ENCODE measurements around the gene AR.

AR gene

GRCh38 chrX:67524950-67525691 lies 18.7 kb upstream of the AR start:
- no peak for DNase-seq (ENCODE audit: low read depth, low spot score)
- H3K36me3 ChIP-seq (ENCODE audit: insufficient read depth, low read length), result no peaks in the 10 kb centered on the region
- no peak overlapping the region for H3K4me3 ChIP-seq
- no peak overlapping the region for H3K9ac ChIP-seq (ENCODE audit: insufficient read length)
- no peaks in the 10 kb centered on the region for H3K9me3 ChIP-seq (ENCODE audit: low read depth, low read length)
- no peak overlapping the region for H3K27ac ChIP-seq
- TF ChIP-seq EZH2 (IDR thresholded peaks at IDR 0.05), result no peak
- no peak for TF ChIP-seq FOXP2 (optimal IDR thresholded peaks at IDR 0.05; ENCODE audit: control extremely low read depth, extremely low read length, insufficient read depth)
- no peak for TF ChIP-seq POLR2AphosphoS5 (IDR thresholded peaks at IDR 0.05; ENCODE audit: borderline replicate concordance, low read depth, low read length)

GRCh38 chrX:67536564-67536963 lies 7.3 kb upstream of the AR start:
- no peaks in the 10 kb centered on the region for H3K9me3 ChIP-seq (ENCODE audit: low read depth, low read length)
- DNase-seq (ENCODE audit: low read depth, low spot score), result no peak
- no peaks in the 10 kb centered on the region for H3K36me3 ChIP-seq (ENCODE audit: insufficient read depth, low read length)
- no peak overlapping the region for H3K4me3 ChIP-seq
- TF ChIP-seq FOXP2 (optimal IDR thresholded peaks at IDR 0.05; ENCODE audit: control extremely low read depth, extremely low read length, insufficient read depth) (no peak), POLR2AphosphoS5 (IDR thresholded peaks at IDR 0.05; ENCODE audit: borderline replicate concordance, low read depth, low read length) (no peak), EZH2 (IDR thresholded peaks at IDR 0.05) (no peak)
- no peak overlapping the region for H3K9ac ChIP-seq (ENCODE audit: insufficient read length)
- H3K27ac ChIP-seq, result no peak overlapping the region

DNA sequence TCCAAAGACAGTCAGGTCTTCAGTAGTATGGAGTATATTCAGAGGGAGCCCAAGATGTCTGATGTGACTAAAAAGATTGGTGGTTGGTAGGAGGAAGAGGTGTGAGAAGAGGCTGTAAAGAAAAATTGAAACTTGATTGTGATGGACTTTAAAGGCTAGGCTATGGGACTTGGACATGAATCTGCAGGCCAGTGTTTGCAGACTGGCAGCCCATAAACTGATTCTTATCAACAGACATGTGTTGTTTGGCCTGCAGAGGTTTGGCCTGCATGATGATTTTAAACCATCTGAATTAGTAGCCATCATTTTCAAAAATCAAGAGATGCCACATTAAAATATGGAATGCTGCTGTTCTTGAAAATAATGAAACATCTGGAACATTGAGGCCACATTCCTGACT lies 5.4 kb upstream of the AR start:
- TF ChIP-seq EZH2 (IDR thresholded peaks at IDR 0.05) (no peak), POLR2AphosphoS5 (IDR thresholded peaks at IDR 0.05; ENCODE audit: borderline replicate concordance, low read depth, low read length) (no peak)
- Histone ChIP-seq H3K9me3 (ENCODE audit: low read depth, low read length) (no peaks in the 10 kb centered on the region), H3K4me3 (no peak overlapping the region), H3K36me3 (ENCODE audit: insufficient read depth, low read length) (no peaks in the 10 kb centered on the region), H3K9ac (ENCODE audit: insufficient read length) (no peak overlapping the region), H3K27ac (no peak overlapping the region)
- no peak for DNase-seq (ENCODE audit: low read depth, low spot score)

DNA sequence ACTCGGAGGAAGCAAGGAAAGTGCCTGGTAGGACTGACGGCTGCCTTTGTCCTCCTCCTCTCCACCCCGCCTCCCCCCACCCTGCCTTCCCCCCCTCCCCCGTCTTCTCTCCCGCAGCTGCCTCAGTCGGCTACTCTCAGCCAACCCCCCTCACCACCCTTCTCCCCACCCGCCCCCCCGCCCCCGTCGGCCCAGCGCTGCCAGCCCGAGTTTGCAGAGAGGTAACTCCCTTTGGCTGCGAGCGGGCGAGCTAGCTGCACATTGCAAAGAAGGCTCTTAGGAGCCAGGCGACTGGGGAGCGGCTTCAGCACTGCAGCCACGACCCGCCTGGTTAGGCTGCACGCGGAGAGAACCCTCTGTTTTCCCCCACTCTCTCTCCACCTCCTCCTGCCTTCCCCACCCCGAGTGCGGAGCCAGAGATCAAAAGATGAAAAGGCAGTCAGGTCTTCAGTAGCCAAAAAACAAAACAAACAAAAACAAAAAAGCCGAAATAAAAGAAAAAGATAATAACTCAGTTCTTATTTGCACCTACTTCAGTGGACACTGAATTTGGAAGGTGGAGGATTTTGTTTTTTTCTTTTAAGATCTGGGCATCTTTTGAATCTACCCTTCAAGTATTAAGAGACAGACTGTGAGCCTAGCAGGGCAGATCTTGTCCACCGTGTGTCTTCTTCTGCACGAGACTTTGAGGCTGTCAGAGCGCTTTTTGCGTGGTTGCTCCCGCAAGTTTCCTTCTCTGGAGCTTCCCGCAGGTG lies 637 bp downstream of the AR start:
- Histone ChIP-seq H3K4me3 (peak overlapping the region; percentile 81), H3K9ac (ENCODE audit: insufficient read length) (no peak overlapping the region), H3K27ac (no peak overlapping the region), H3K36me3 (ENCODE audit: insufficient read depth, low read length) (no peaks in the 10 kb centered on the region), H3K9me3 (ENCODE audit: low read depth, low read length) (no peaks in the 10 kb centered on the region)
- TF ChIP-seq POLR2AphosphoS5 (IDR thresholded peaks at IDR 0.05; ENCODE audit: borderline replicate concordance, low read depth, low read length) (no peak), FOXP2 (optimal IDR thresholded peaks at IDR 0.05; ENCODE audit: control extremely low read depth, extremely low read length, insufficient read depth) (no peak), EZH2 (IDR thresholded peaks at IDR 0.05) (no peak)
- no peak for DNase-seq (ENCODE audit: low read depth, low spot score)

- Histone ChIP-seq H3K4me3 (peak overlapping the region; percentile 81), H3K27ac (no peak overlapping the region), H3K9me3 (ENCODE audit: low read depth, low read length) (no peaks in the 10 kb centered on the region), H3K9ac (ENCODE audit: insufficient read length) (no peak overlapping the region), H3K36me3 (ENCODE audit: insufficient read depth, low read length) (no peaks in the 10 kb centered on the region)
- no peak for TF ChIP-seq EZH2 (IDR thresholded peaks at IDR 0.05)
- TF ChIP-seq POLR2AphosphoS5 (IDR thresholded peaks at IDR 0.05; ENCODE audit: borderline replicate concordance, low read depth, low read length), result no peak
- no peak for TF ChIP-seq FOXP2 (optimal IDR thresholded peaks at IDR 0.05; ENCODE audit: control extremely low read depth, extremely low read length, insufficient read depth)
- DNase-seq (ENCODE audit: low read depth, low spot score), result no peak
These were observed 1.4 kb downstream of the AR start for GRCh38 chrX:67545036-67545821.

DNA sequence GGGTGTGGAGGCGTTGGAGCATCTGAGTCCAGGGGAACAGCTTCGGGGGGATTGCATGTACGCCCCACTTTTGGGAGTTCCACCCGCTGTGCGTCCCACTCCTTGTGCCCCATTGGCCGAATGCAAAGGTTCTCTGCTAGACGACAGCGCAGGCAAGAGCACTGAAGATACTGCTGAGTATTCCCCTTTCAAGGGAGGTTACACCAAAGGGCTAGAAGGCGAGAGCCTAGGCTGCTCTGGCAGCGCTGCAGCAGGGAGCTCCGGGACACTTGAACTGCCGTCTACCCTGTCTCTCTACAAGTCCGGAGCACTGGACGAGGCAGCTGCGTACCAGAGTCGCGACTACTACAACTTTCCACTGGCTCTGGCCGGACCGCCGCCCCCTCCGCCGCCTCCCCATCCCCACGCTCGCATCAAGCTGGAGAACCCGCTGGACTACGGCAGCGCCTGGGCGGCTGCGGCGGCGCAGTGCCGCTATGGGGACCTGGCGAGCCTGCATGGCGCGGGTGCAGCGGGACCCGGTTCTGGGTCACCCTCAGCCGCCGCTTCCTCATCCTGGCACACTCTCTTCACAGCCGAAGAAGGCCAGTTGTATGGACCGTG lies 2.2 kb downstream of the AR start:
- no peak overlapping the region for H3K27ac ChIP-seq
- peak overlapping the region; percentile 81 for H3K4me3 ChIP-seq
- no peak overlapping the region for H3K9ac ChIP-seq (ENCODE audit: insufficient read length)
- TF ChIP-seq POLR2AphosphoS5 (IDR thresholded peaks at IDR 0.05; ENCODE audit: borderline replicate concordance, low read depth, low read length) (no peak), EZH2 (IDR thresholded peaks at IDR 0.05) (no peak)
- no peaks in the 10 kb centered on the region for H3K36me3 ChIP-seq (ENCODE audit: insufficient read depth, low read length)
- H3K9me3 ChIP-seq (ENCODE audit: low read depth, low read length), result no peaks in the 10 kb centered on the region
- no peak for DNase-seq (ENCODE audit: low read depth, low spot score)

- DNase-seq (ENCODE audit: low read depth, low spot score), result no peak
- Histone ChIP-seq H3K27ac (no peak overlapping the region), H3K36me3 (ENCODE audit: insufficient read depth, low read length) (no peaks in the 10 kb centered on the region), H3K9me3 (ENCODE audit: low read depth, low read length) (no peaks in the 10 kb centered on the region), H3K9ac (ENCODE audit: insufficient read length) (peak overlapping the region; percentile 29), H3K4me3 (peak overlapping the region; percentile 81)
- TF ChIP-seq EZH2 (IDR thresholded peaks at IDR 0.05) (no peak), FOXP2 (optimal IDR thresholded peaks at IDR 0.05; ENCODE audit: control extremely low read depth, extremely low read length, insufficient read depth) (no peak), POLR2AphosphoS5 (IDR thresholded peaks at IDR 0.05; ENCODE audit: borderline replicate concordance, low read depth, low read length) (no peak)
These were observed 2.9 kb downstream of the AR start for GRCh38 chrX:67546496-67547423.

Data from SK-N-MC (cell line).